ENCODE measurements around the gene RNASEH1. TPM values are rescaled to one million over a fixed set of nuclear protein-coding genes. Genes with fewer than 3 reads are reported as not detected.

RNASEH1 gene
- total and polyA plus RNA-seq, 2 of the 4 experiments (the other 2 are of a cell fraction), result 23.5 to 23.7 TPM

DNA sequence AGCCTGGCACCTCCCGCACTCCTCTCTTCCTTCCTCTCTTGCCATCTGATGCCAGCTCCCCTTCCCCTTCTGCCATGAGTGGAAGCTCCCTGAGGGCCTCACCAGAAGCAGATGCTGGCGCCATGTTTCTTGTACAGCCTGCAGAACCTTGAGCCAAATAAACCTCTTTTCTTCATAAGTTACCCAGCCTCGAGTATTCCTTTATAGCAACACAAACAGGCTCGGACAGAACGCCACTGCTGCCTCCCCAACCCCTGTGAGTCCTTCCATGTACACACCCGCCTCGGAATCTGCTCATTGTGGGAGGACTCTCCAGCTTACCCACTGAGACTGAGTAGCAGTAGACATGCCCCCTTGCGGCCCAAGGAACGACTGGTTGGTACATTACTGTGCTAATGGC lies 8.7 kb upstream of the RNASEH1 start:
- Histone ChIP-seq H3K23ac (ENCODE audit: low read depth, low read length) (no peak overlapping the region), H3K4ac (ENCODE audit: low read depth, low read length) (no peak overlapping the region), H2BK120ac (ENCODE audit: low read depth, low read length) (no peak overlapping the region), H4K91ac (ENCODE audit: insufficient read depth, low read depth, low read length) (no peak overlapping the region), H2AK5ac (ENCODE audit: low read depth, low read length) (no peak overlapping the region), H3K9me3 (ENCODE audit: control insufficient read depth, insufficient read depth, low read length) (no peaks in the 10 kb centered on the region), H3K79me1 (ENCODE audit: low read depth in 1 of 2, low read length in 2 of 2) (no peaks in the 10 kb centered on the region; a peak in 1 of 4 replicates), H3K9ac (ENCODE audit: low read depth, low read length) (no peak overlapping the region), H2BK20ac (ENCODE audit: low read depth, low read length) (no peak overlapping the region), H3K14ac (replicated peaks; ENCODE audit: low read depth, low read length) (no peak overlapping the region), H3K56ac (ENCODE audit: extremely low read depth, insufficient read depth, low read length) (no peak overlapping the region), H3K9me1 (ENCODE audit: insufficient read depth, low read length) (0 out of 2 replicates have a peak, but pooled peaks cover 3% of the 10 kb centered on the region), H3K4me3 (ENCODE audit: insufficient read depth, low read depth, low read length) (no peak overlapping the region), H4K20me1 (ENCODE audit: insufficient read depth, low read length) (no peaks in the 10 kb centered on the region), H2AK9ac (replicated peaks; ENCODE audit: low read depth, low read length, poor library complexity) (no peak overlapping the region), H4K8ac (ENCODE audit: low read depth in 2 of 2, low read length in 2 of 2) (no peak overlapping the region), H2BK5ac (ENCODE audit: low read depth, low read length, poor library complexity, severe bottlenecking) (no peak overlapping the region), H2AFZ (replicated peaks; ENCODE audit: low read length, poor library complexity) (no peak overlapping the region), H2BK15ac (ENCODE audit: low read depth, low read length) (no peak overlapping the region), H3K4me2 (ENCODE audit: low read depth, low read length) (no peak overlapping the region), H4K5ac (ENCODE audit: low read depth, low read length) (no peak overlapping the region), H3K27ac (ENCODE audit: insufficient read depth, low read length) (no peak overlapping the region), H3K18ac (ENCODE audit: low read depth, low read length) (no peak overlapping the region), H3K4me1 (ENCODE audit: control insufficient read depth, insufficient read depth, low read length) (no peaks in the 10 kb centered on the region), H3K36me3 (ENCODE audit: control insufficient read depth, insufficient read depth, low read length) (no peaks in the 10 kb centered on the region; the same call in 1 of the 2 replicates), H3K27me3 (ENCODE audit: control insufficient read depth, insufficient read depth, low read length) (no peaks in the 10 kb centered on the region)
- TF ChIP-seq FOS (IDR thresholded peaks at IDR 0.05; ENCODE audit: low read depth, low read length) (no peak), RCOR1 (IDR thresholded peaks at IDR 0.05; ENCODE audit: insufficient replicate concordance, low read length) (no peak), BHLHE40 (IDR thresholded peaks at IDR 0.05; ENCODE audit: low read depth, low read length) (no peak), MAZ (IDR thresholded peaks at IDR 0.05; ENCODE audit: borderline replicate concordance, low read depth, low read length) (no peak)
- TF ChIP-seq, protein P1, sequence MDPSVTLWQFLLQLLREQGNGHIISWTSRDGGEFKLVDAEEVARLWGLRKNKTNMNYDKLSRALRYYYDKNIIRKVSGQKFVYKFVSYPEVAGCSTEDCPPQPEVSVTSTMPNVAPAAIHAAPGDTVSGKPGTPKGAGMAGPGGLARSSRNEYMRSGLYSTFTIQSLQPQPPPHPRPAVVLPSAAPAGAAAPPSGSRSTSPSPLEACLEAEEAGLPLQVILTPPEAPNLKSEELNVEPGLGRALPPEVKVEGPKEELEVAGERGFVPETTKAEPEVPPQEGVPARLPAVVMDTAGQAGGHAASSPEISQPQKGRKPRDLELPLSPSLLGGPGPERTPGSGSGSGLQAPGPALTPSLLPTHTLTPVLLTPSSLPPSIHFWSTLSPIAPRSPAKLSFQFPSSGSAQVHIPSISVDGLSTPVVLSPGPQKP (IDR thresholded peaks at IDR 0.05; ENCODE audit: borderline replicate concordance, low read depth, low read length), result no peak
- 92% methylated on average over 4 of the region's 9 CpGs; no CpG with 5 or more reads in 1 of the 2 experiments for WGBS, 2 experiments (ENCODE audit: extremely low coverage in 2 of 2, insufficient read length in 1 of 2)
- no peak for ATAC-seq (ENCODE audit: low read depth)
- intact Hi-C loops (cut with micrococcal nuclease) (no loop called here), in situ Hi-C loops (cut with MboI; ENCODE audit: low sequenced_read_pairs) (no loop called here), dilution Hi-C loops (cut with HindIII; ENCODE audit: low sequenced_read_pairs, unreplicated experiment) (no loop called here)
- BruUV-seq (replicated peaks), result no TSS peak
- ChIA-PET CTCF (no interaction called here), POLR2A (ENCODE audit: unreplicated experiment) (no interaction called here)
- DNase-seq, result no peak
